HG03460 (cell line): ENCODE results near the gene SHF.

Experiments used
- ATAC-seq: cut with Tn5 transposase; IDR thresholded peaks from one replicate; pipeline ENCODE4 v1.9.1; 2021; ENCODE audit not compliant: unreplicated experiment

SHF gene

DNA sequence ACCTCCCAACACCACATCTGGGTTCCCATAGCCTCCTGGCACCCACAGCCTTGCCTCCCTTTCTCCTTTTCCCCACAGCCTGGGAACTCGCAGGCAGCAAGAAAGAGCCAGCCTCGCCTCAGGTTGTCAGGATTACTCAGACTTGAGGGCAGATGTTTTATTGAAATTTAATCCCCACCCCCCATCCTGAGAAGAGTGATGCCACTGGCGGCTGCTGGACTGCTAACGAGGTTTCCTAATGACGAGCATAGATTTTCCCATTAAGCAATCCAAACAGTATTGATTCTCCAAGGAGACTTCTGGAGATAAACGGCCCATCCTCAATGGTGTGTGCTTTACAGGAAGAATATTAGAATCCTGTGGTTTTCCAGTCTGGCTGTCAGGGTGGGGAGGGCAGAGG, 13.7 kb downstream of the SHF start:
- ATAC-seq: no peak

DNA sequence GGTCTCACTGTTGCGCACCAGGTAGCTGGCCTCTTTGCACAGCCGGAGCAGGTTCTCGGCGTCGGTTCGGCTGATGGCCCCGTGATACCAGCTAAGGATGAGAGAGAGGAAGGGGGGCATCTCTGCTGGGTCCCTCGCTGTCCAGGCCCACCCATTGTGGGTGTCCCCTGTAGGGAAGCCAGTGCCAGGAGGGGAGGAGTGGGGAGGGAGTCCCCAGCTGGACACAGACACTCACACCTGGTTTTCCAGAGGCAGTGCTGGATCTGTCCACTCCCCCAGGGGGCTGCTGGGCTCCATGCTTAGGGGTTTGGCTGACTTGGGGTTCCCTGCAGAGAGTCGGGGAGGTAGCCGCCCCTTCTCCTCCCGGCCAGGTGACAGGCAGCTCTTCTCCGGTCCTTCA, 15.9 kb downstream of the SHF start:
- ATAC-seq: no peak

- no peak for ATAC-seq
Observed at GRCh38 chr15:45169608-45170480, 17.9 kb downstream of the SHF start.

GRCh38 chr15:45168751-45169551, 18.8 kb downstream of the SHF start:
- ATAC-seq: no peak

DNA sequence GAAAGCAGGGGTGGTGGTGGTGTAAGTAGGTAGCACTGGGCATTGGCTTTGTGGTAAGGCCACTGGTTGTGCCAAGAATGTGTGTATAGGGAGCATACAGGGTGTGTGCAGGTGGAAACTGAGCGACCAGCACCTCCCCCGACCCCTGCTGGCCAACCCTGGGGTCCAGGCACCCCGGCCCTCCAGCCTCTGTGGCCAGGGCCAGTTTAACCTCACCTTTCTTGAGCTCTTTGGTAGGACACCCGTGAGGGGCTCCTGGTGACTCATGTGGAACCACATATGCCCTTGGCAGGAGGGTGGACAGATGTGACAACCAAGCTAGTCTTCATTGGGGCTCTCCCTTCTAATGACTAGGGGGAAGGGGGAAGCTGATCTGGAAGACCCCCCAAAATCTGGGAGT, 19.5 kb downstream of the SHF start:
- no peak for ATAC-seq

DNA sequence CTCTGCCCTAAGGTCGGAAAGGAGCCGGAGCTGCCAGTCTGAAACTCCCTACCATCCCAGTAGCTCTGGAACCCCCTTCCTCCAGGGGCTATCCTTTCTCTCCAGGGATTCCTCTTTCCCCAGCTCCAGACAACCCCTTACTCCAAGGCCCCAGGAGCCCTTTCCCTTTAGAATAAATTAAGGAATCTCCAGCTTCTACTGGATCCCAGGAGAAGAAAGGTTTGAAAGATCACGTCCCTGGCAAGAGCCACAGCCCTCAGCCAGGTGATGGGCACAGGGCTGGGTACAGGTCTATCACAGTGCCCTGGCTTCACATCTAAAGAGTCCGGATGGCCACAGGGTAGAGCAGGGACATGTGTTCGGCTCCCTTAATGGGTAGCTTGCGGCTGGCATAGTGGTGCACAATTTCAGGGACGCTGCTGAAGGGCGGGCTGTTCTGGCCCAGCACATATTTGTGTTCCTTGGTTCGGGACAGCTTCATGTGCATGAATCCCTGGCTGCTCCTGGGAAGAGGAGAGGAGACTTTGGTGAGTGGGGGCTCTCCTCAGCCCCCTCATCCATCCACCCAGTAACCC, 20.0 kb downstream of the SHF start:
- no peak for ATAC-seq

GRCh38 chr15:45166834-45167630, 20.7 kb downstream of the SHF start:
- peak; percentile 89 for ATAC-seq

DNA sequence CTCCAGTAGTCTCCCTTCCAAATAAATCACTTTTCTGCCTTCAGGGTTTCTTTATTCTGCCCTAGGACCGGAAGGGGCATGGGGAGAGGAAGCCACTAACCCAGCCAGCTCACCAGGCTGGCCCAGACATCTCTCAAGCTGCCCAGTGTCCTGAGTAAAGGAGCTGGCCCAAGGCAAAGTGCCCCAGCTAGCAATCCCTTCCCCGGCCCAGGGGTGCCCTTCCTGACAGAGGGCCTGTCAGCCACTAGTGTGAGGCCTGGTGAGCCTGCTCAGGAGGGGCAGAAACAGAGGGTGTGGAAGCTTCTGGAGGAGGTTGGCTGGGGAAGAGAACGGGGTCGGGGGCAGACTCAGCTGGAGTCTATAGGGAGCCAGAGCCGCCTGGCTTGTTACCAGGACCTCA, 22.2 kb downstream of the SHF start:
- no peak for ATAC-seq

- ATAC-seq: no peak
Observed at GRCh38 chr15:45164914-45165313, 22.9 kb downstream of the SHF start.

DNA sequence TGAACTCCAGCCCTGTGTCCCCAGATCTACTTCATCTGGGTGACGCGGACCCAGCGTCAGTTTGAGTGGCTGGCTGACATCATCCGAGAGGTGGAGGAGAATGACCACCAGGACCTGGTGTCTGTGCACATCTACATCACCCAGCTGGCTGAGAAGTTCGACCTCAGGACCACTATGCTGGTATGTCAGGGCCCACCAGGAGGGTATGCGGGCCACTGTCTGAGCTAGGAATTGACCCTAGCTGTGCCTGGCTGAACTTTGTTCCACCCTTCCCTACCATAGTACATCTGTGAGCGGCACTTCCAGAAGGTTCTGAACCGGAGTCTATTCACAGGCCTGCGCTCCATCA, 24.3 kb downstream of the SHF start:
- ATAC-seq: no peak

DNA sequence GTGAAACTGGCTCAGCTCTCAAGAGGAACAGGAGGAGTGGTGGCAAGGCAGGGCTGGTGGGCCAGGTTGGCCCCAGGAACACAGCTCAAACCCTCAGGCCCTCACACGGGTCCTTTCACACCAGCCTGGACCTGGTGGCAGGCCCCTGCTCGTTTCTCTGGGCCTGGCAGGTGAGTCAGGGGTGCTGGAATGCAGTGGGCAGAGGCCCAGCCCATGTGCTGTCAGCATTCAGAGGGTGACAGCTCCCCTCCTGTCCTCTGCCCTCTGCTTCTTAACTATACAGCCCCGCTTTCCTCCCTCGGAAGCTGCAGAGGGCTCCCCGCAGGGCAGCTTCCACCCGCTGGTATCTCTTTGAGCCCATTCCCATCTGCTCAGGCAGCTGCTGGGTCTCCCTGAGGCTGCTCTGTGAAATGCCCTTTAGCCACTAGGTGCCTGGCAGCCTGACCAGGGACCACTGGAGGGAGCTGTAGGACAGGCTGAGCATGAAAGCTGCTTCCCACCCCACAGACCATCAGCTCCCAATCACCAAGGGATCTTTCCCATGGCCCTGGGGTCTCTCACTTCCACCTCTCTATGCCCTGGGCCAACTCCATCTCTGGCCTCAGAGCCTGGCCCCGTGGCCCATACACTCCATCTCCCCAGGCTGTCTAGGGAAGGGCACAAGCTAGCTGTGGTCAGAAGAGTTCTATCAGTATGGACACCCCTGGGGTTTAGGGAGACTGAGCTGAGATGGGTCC, 24.8 kb downstream of the SHF start:
- no peak for ATAC-seq

DNA sequence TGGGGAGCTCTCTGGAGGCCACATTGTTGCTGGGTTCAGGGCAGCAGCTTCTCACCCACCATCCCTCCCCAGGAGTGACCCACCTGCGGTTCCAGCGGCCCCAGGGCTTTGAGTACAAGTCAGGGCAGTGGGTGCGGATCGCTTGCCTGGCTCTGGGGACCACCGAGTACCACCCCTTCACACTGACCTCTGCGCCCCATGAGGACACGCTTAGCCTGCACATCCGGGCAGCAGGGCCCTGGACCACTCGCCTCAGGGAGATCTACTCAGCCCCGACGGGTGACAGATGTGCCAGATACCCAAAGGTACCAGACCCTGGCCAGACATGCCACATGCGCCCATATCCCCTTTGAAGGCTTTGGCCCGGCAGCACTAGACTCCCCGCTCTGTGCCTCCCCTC, 26.1 kb downstream of the SHF start:
- no peak for ATAC-seq

- ATAC-seq: no peak
Observed at GRCh38 chr15:45157974-45158373, 29.8 kb downstream of the SHF start.

- no peak for ATAC-seq
Observed at GRCh38 chr15:45156744-45157455, 30.9 kb downstream of the SHF start.

DNA sequence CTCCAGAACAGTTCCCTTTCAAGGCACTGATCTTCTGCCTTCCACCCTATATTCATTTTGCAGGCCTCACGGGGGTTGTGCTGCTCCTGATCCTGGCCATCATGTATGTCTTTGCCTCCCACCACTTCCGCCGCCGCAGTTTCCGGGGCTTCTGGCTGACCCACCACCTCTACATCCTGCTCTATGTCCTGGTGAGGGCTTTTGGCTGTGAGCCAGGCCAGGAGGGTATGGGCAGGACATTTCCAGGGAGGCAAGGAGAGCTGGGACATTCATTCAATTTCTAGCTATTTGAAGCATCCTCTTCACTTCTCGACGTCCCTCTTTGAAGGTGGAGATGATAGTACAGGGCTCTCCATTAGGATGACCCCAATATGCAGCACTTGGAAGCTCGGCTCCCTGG, 32.0 kb downstream of the SHF start:
- ATAC-seq: no peak

DNA sequence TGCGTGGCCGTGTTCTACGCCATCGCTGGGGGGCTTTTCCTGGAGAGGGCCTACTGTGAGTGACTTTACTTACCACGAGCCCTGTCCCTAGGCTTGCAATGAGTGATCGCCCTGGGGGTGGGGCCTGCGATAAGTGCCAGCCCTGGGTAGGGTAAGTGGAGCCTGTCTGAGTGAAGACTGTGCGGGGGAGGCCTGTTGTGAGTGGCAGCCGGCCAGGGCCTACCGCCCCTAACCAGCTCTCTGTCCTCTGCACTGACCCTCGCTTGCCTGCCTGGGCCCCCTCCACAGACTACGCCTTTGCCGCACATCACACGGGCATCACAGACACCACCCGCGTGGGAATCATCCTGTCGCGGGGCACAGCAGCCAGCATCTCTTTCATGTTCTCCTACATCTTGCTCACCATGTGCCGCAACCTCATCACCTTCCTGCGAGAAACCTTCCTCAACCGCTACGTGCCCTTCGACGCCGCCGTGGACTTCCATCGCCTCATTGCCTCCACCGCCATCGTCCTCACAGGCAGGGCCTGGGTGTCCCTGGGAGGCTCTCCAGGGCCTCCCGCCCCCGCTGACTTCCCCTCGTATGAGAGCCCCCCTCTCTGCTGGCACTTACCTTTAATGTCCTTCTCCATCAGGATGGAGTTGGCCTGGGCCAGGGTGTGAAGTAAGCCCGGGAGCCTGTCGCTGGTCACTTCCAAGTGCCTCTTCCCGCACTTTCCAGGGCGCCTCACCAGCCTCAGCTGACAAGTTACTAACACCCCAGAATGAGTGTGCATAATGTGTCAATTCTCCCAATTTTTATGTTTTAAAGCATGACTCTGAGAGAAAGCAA, 35.6 kb downstream of the SHF start:
- no peak for ATAC-seq

GRCh38 chr15:45150997-45151396, 36.8 kb downstream of the SHF start:
- ATAC-seq: no peak

DNA sequence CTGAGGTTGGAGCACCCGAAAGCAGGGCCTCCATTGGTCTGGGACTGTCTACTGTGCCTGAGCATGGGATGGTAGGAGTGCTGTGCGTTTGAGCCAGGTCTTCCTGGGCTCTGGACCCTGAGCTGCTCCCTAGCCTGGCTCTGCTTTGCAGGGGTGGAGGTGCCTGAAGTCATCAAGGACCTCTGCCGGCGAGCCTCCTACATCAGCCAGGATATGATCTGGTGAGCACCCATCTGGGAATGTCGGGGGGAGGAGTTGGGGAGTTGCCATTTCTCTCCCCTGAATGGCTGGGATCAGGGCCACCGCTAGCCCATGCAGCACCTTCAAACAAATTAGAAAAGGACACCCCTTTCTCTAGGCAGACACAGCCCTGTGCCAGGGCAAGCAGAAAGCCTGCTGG, 37.3 kb downstream of the SHF start:
- no peak for ATAC-seq

- no peak for ATAC-seq
Observed at GRCh38 chr15:45149060-45149459, 38.7 kb downstream of the SHF start.
